Endothelial cell of umbilical vein (primary cell): ENCODE results near the gene CETP. TPM values are rescaled to one million over a fixed set of nuclear protein-coding genes. Genes with fewer than 3 reads are reported as not detected.
A peak's percentile ranks its signal among the peaks of the same experiment; 100 is the strongest.

Source experiments
- BruUV-seq: library from RNA; stranded (reverse); fragments of 400-500 nt; replicated peaks from 2 replicates; lab custom pipeline; 2021; lab: Mats Ljungman, UMichigan
- CTCF ChIA-PET: fragments of 300-600, 350-600 bp; sonication (Branson Sonifier 250); formaldehyde crosslinking; loops from one replicate; lab custom pipeline; 2021; ENCODE audit warnings: antibody characterized with exemption, inconsistent platforms; lab: Charles Lee
- POLR2A ChIA-PET: fragments of 300-600, 350-600 bp; sonication (Branson Sonifier 250); formaldehyde crosslinking; loops from one replicate; lab custom pipeline; 2021; ENCODE audit warnings: antibody characterized with exemption, inconsistent platforms; lab: Charles Lee
- DNase-seq: peaks from one replicate; pipeline ENCODE4 v3.0.0-alpha.2; 2011; ENCODE audit warnings: low read depth, low spot score
- FAIRE-seq: peaks from 2 replicates; lab custom pipeline; 2011; peaks lifted over from hg19 to GRCh38; lab: Jason Lieb, UNC
- H2AFZ ChIP-seq: 2 replicates; pipeline ENCODE4 v1.6.0; 2012; ENCODE audit warnings: low read depth, low read length, control low read depth, inconsistent platforms
- H3K27ac ChIP-seq: 2 replicates; pipeline ENCODE4 v1.5.1; 2011; ENCODE audit warnings: low read depth, mild to moderate bottlenecking, control low read depth, low read length, moderate library complexity; ENCODE audit not compliant: insufficient read depth
- H3K27me3 ChIP-seq, 2 experiments: 2 replicates each; pipeline versions ENCODE4 v1.6.0 to v1.6.1; 2011; ENCODE audit warnings: low read length in 2 of 2, mixed read lengths in 1 of 2; ENCODE audit not compliant: control insufficient read depth in 2 of 2, insufficient read depth in 2 of 2
- H3K36me3 ChIP-seq, 2 experiments: 2 replicates in 1 of 2; 3 replicates in 1 of 2; pipeline ENCODE4 v1.5.1; 2011; ENCODE audit warnings: low read length in 2 of 2, mild to moderate bottlenecking in 1 of 2, moderate library complexity in 1 of 2; ENCODE audit not compliant: control insufficient read depth in 2 of 2, insufficient read depth in 2 of 2; ENCODE audit errors: extremely low read depth in 1 of 2
- H3K4me1 ChIP-seq: 3 replicates; pipeline ENCODE4 v1.5.1; 2011; ENCODE audit warnings: mild to moderate bottlenecking, low read length; ENCODE audit not compliant: control insufficient read depth, insufficient read depth; ENCODE audit errors: extremely low read depth
- H3K4me2 ChIP-seq: 2 replicates; pipeline ENCODE4 v1.6.1; 2011; ENCODE audit warnings: low read length, control low read depth, mixed read lengths; ENCODE audit not compliant: insufficient read depth
- H3K4me3 ChIP-seq, 3 experiments: fragments of 200-600 bp in 1 of 3; sonication (generic), shearing (Covaris generic) in 1 of 3; replicated peaks in 1 of 3; 2 replicates each; pipeline ENCODE4 v1.5.1; 2011 to 2016; ENCODE audit warnings: control low read depth in 3 of 3, low read length in 3 of 3, mild to moderate bottlenecking in 2 of 3, inconsistent platforms in 1 of 3, low read depth in 1 of 3, moderate library complexity in 1 of 3; ENCODE audit not compliant: insufficient read depth in 1 of 3
- H3K79me2 ChIP-seq: 2 replicates; pipeline ENCODE4 v1.6.0; 2012; ENCODE audit warnings: low read length, inconsistent platforms; ENCODE audit not compliant: control insufficient read depth, insufficient read depth
- H3K9ac ChIP-seq: replicated peaks from 2 replicates; pipeline ENCODE3; 2011; ENCODE audit warnings: low read length, control low read depth; ENCODE audit not compliant: insufficient read depth; ENCODE audit errors: extremely low read depth
- H3K9me1 ChIP-seq: replicated peaks from 3 replicates; pipeline ENCODE4 v1.6.0; 2011; ENCODE audit warnings: mild to moderate bottlenecking, low read length; ENCODE audit not compliant: control insufficient read depth, insufficient read depth; ENCODE audit errors: extremely low read depth
- H3K9me3 ChIP-seq: replicated peaks from 2 replicates; pipeline ENCODE4 v1.5.1; 2012; ENCODE audit warnings: low read length, inconsistent platforms; ENCODE audit not compliant: control insufficient read depth, insufficient read depth
- H4K20me1 ChIP-seq: replicated peaks from 2 replicates; pipeline ENCODE3; 2011; ENCODE audit warnings: mild to moderate bottlenecking, low read length; ENCODE audit not compliant: control insufficient read depth, insufficient read depth; ENCODE audit errors: extremely low read depth
- EZH2 ChIP-seq: IDR thresholded peaks from 2 replicates; pipeline ENCODE4 v1.6.1; 2012; ENCODE audit warnings: borderline replicate concordance, low read depth, mild to moderate bottlenecking, moderate library complexity, low read length, inconsistent platforms; ENCODE audit not compliant: severe bottlenecking
- GATA2 ChIP-seq: IDR thresholded peaks from 2 replicates; pipeline ENCODE4 v1.7.0; 2011; ENCODE audit warnings: low read depth, mild to moderate bottlenecking, moderate library complexity, mixed read lengths, low read length; ENCODE audit not compliant: insufficient read length, insufficient read depth
- JUN ChIP-seq: IDR thresholded peaks from 2 replicates; pipeline ENCODE4 v1.6.1; 2011; ENCODE audit warnings: borderline replicate concordance, low read depth; ENCODE audit not compliant: insufficient read length, insufficient read depth
- MAX ChIP-seq: IDR thresholded peaks from 2 replicates; pipeline ENCODE4 v1.6.1; 2011; ENCODE audit not compliant: insufficient read depth, insufficient read length
- MYC ChIP-seq: IDR thresholded peaks from one replicate; pipeline ENCODE4 v1.6.1; 2011; ENCODE audit warnings: mild to moderate bottlenecking, low read depth, low read length
- POLR2AphosphoS5 ChIP-seq: IDR thresholded peaks from 2 replicates; pipeline ENCODE4 v1.6.1; 2012; ENCODE audit warnings: low read depth, mild to moderate bottlenecking, control low read depth, low read length, moderate library complexity; ENCODE audit not compliant: insufficient read depth
- dilution Hi-C: fragments of 300-500 bp; cut with MboI; formaldehyde crosslinking; loops from one replicate; pipeline ENCODE4 v1.15.0; 2019; ENCODE audit warnings: low sequenced_read_pairs; ENCODE audit not compliant: extremely low pct_ligation_motif_present
- intact Hi-C: fragments of 100-400 bp; cut with micrococcal nuclease; formaldehyde crosslinking; loops from one replicate; pipeline ENCODE4 v1.10.0; 2022
- polyA plus RNA-seq, 4 experiments: library from polyadenylated mRNA; depleted of rRNA in 3 of 4; stranded (reverse) in 3 of 4; unstranded in 1 of 4; fragments of >200 nt; gene quantifications; 2 replicates each; pipeline versions ENCODE4 v1.2.1 to v1.2.3, GENCODE V29; 2011 to 2012; ENCODE audit warnings: missing spikeins in 1 of 4
- total RNA-seq: library from RNA; stranded (reverse); gene quantifications from 2 replicates; pipeline ENCODE4 v1.2.3, GENCODE V29; 2021

Gene CETP
- total and polyA plus RNA-seq, 2 donors (not counting 3 experiments of a cell fraction or from before 2014, with no cell fraction given), result 2.2 to 2.8 TPM

GRCh38 chr16:56932721-56933619 lies 28.8 kb upstream of the CETP start:
- intact Hi-C loops (loop anchor here (1.0 kb wide), 4 partner anchors 18 to 326 kb away; no protein-coding TSS in a partner anchor), dilution Hi-C loops (no loop called here)
- H3K4me2 ChIP-seq, result peak overlapping the region; percentile 96
- no peak overlapping the region for H2AFZ ChIP-seq
- peak overlapping the region; percentile 66 to 94 (median 85) for H3K4me3 ChIP-seq
- peak overlapping the region; percentile 80 for H3K27ac ChIP-seq
- no peak for TF ChIP-seq MYC
- TF ChIP-seq GATA2, result no peak
- peak; percentile 57 for TF ChIP-seq POLR2AphosphoS5
- no peak for TF ChIP-seq EZH2
- peak; percentile 97 for TF ChIP-seq MAX
- TF ChIP-seq JUN, result no peak
- no peaks in the 10 kb centered on the region for H3K9me1 ChIP-seq
- peaks cover 8 to 20% of the 10 kb centered on the region in 2 experiments for H3K36me3 ChIP-seq
- H3K27me3 ChIP-seq, result no peaks in the 10 kb centered on the region
- POLR2A ChIA-PET, result no interaction called here
- BruUV-seq, result no TSS peak
- DNase-seq (peak; percentile 89), FAIRE-seq (peak; percentile 85)
- peaks cover 46% of the 10 kb centered on the region for H3K79me2 ChIP-seq
- H4K20me1 ChIP-seq, result peaks cover 19% of the 10 kb centered on the region
- peak overlapping the region; percentile 94 for H3K9ac ChIP-seq
- CTCF ChIA-PET, result interaction anchor here (0.5 to 2.4 kb wide), 6 partner anchors 10 to 140 kb away, joined by 3 to 18 read pairs (median 4); no protein-coding TSS in a partner anchor
- no peaks in the 10 kb centered on the region for H3K9me3 ChIP-seq
- peaks cover 26% of the 10 kb centered on the region for H3K4me1 ChIP-seq
